Astrocyte of the spinal cord (primary cell): ENCODE measurements around the gene LITAFD.

Source experiments
- DNase-seq: peaks from one replicate; pipeline ENCODE4 v3.0.0; 2011; ENCODE audit warnings: low read depth, low spot score
- H3K4me3 ChIP-seq: 2 replicates; pipeline ENCODE4 v1.5.1; 2011; ENCODE audit warnings: low read depth, mild to moderate bottlenecking, low read length, moderate library complexity
- in situ Hi-C: cut with HindIII; loops from 2 replicates; pipeline ENCODE4 v1.10.0; 2017; ENCODE audit warnings: low sequenced_read_pairs
- TF ChIP-seq, protein P1 (sequence below): IDR thresholded peaks from 2 replicates; pipeline ENCODE4 v1.5.1; 2012; ENCODE audit warnings: low read depth, mild to moderate bottlenecking, low read length, inconsistent platforms

The LITAFD gene

DNA sequence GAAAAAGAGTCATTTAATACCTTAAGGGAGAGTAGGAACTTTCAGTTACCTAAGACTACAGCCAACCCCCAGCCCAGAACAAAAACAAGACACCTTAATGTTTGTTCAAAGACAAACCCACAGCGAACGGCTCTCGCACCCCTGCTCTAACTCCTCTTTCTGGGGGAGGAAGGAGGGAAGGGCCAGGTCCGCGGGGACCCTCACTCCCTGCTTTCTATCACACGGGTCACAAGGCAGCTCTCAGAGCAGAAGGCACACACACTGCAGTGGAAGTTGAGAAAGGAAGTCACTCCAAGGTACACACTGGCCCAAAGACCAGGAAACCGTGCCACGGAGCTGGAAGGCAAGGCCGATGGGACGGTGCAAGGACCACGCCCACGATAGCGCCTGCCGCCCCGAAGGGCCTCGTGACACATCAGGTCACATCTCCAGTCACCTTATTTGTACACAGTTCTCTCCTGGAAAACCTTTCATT, 10.0 kb downstream of the LITAFD start:
- DNase-seq: no peak
- in situ Hi-C loops: no loop called here
- TF ChIP-seq, protein P1, sequence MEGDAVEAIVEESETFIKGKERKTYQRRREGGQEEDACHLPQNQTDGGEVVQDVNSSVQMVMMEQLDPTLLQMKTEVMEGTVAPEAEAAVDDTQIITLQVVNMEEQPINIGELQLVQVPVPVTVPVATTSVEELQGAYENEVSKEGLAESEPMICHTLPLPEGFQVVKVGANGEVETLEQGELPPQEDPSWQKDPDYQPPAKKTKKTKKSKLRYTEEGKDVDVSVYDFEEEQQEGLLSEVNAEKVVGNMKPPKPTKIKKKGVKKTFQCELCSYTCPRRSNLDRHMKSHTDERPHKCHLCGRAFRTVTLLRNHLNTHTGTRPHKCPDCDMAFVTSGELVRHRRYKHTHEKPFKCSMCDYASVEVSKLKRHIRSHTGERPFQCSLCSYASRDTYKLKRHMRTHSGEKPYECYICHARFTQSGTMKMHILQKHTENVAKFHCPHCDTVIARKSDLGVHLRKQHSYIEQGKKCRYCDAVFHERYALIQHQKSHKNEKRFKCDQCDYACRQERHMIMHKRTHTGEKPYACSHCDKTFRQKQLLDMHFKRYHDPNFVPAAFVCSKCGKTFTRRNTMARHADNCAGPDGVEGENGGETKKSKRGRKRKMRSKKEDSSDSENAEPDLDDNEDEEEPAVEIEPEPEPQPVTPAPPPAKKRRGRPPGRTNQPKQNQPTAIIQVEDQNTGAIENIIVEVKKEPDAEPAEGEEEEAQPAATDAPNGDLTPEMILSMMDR: no peak
- H3K4me3 ChIP-seq: no peak overlapping the region

DNA sequence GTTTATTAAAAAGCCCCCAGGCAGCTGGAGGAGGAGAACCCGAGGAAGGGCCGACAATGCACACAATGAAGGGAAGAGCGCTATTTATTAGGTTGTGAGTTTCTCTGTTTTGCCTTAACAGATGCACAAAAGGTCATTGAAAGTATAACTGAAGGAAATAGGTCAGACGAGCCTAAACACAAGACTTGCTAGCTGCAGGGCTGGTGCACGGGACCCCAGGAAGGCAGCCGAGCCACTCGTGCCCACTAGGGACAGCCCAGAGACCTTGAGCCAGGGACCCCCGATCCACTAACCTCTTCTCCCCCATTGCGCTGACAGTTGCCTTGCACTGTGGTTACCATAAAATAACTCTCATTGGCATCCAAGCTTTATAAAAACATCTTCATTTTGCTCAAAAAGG, 11.3 kb downstream of the LITAFD start:
- in situ Hi-C loops: no loop called here
- TF ChIP-seq, protein P1: no peak
- no peak for DNase-seq
- no peak overlapping the region for H3K4me3 ChIP-seq

DNA sequence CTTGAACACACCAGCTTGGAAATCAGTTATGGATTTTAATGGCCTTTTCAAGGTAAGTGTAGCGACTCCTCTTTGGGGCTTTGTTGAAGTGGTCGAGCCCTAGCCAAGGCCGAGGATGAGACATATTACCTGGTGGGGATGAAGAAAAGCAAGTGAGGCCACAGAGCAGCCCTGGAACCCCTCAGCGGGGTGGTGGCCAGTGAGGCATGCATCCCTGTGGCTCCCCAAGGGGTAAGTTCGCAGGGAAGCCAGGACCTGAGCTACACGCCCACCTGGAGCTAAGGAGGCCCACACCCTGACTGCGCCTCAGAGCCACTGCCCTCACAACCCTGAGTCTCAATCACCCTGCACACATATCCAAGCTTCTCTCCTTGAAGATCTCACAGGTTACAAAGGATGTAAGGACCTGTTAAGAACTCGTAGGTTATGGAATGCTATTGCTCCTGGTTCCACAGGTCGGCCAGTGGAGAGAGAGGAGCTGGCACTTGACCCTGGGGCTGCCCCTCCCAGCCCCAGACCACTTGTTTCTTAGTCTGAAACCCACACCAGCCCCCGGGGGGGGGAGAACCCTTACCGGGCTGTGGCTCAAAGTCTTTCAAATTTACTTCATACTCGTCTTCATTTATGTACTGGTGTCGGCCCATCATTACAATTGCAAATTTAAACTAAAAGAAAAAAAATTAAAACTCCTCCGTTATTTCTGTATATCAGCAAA, 12.0 kb downstream of the LITAFD start:
- DNase-seq: no peak
- H3K4me3 ChIP-seq: no peak overlapping the region
- in situ Hi-C loops: no loop called here
- TF ChIP-seq, protein P1: no peak

DNA sequence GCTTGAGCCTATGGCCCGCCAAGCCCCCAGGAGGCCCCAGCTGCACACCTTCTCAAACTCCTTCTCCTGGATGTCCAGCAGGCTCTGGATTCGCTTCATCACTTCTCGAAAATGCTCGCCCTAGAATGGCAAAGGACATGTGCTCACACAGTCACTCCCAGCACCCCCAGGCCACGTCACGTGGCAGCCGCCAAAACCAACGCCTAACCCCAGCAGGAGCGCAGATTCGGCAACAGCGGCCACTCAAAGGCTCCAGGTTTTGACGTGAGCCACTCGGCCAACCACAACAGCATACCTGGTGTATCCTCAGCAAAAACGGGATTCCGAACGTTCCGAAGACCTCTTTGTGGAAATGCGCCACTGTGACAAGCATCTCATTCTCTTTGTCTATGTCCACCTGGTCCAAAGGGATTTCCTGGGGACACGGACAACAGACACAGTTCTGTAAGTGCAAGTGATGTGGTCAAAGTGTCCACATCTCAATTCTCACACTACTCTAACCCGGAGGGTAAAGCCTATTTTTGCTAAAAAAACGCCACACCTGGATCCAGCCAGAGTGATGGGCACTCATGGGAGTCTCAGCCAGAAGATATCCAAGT, 12.7 kb downstream of the LITAFD start:
- DNase-seq: no peak
- in situ Hi-C loops: no loop called here
- TF ChIP-seq, protein P1: no peak
- H3K4me3 ChIP-seq: no peak overlapping the region

DNA sequence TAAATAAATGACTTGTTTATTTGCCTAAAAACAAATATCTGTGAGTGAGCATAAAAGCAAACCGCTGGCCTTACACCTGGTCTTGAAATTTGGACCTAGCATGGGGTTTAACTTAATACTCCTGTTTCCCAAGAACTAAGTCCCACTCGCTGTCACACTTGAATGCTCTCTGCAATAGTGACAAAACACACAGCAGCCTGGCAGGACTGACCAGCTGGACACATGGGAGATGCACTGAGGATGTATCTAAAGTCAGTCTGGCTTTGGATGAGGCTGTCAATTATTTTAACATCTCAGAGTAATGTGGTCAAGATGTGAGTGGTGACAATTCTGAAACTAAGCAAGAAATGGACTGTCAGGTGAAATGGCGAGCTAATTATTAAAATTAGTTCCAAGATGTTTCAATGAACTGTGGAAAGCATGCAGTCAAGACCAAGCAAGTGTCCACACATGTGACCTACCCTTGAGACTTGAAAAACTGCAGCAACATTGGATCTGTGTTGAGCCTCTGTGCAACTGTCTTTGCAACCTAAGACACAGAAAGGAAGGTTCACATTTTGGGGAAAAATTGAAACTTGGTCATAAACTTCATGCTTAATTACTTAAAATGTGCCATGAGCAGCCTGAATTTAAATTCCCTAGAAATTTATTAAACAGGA, 16.6 kb downstream of the LITAFD start:
- TF ChIP-seq, protein P1: no peak
- in situ Hi-C loops: no loop called here
- no peak overlapping the region for H3K4me3 ChIP-seq
- no peak for DNase-seq

DNA sequence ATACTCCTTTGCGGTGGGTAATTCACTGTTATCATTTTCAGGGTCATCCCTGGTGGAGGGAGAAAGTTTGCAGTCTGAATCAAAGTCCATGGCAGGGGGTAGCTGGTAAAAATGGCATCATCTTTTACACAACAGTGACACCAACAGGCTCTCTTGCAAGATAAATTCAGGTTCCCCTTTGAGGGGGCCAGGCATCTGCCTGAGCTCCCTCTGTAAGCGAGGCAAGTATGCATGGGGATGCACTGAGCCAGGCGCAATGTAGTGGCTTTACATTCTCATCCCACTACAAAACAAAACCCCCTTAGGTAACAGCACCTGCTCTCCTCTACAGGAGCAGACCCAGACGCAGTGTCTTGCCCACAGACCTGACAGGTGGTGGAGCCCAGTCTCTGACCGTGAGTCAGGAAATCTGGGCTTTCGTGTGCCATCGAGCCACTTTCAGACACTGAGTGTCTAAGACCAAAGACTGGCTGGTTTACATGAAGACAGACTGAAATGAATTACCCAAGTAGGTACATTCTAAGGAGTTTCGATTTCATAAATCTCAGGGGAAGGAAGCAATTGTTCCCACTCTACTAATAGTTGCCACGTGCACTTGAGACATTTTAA, 17.7 kb downstream of the LITAFD start:
- H3K4me3 ChIP-seq: no peak overlapping the region
- in situ Hi-C loops: no loop called here
- TF ChIP-seq, protein P1: no peak
- DNase-seq: no peak
